Breast epithelium (tissue), 3 donors: Measurements from ENCODE around the gene TLCD1.

Experiments used
- POLR2A ChIP-seq: fragments of 450-650 bp; IDR thresholded peaks from one replicate; pipeline ENCODE4 v1.6.1; 2016; ENCODE audit warnings: antibody characterized with exemption, mild to moderate bottlenecking, moderate library complexity
- POLR2AphosphoS5 ChIP-seq, 3 donors: sonication (generic); formaldehyde crosslinking; IDR thresholded peaks; one replicate each; pipeline ENCODE4 v1.6.1; 2017; ENCODE audit warnings: antibody characterized with exemption in 3 of 3
- TF ChIP-seq, protein P1 (sequence below), 3 donors: fragments of 450-650 bp; IDR thresholded peaks; one replicate each; pipeline ENCODE4 v1.5.1; 2016 to 2017; ENCODE audit warnings: antibody characterized with exemption in 3 of 3, mild to moderate bottlenecking in 3 of 3, moderate library complexity in 3 of 3

DNA sequence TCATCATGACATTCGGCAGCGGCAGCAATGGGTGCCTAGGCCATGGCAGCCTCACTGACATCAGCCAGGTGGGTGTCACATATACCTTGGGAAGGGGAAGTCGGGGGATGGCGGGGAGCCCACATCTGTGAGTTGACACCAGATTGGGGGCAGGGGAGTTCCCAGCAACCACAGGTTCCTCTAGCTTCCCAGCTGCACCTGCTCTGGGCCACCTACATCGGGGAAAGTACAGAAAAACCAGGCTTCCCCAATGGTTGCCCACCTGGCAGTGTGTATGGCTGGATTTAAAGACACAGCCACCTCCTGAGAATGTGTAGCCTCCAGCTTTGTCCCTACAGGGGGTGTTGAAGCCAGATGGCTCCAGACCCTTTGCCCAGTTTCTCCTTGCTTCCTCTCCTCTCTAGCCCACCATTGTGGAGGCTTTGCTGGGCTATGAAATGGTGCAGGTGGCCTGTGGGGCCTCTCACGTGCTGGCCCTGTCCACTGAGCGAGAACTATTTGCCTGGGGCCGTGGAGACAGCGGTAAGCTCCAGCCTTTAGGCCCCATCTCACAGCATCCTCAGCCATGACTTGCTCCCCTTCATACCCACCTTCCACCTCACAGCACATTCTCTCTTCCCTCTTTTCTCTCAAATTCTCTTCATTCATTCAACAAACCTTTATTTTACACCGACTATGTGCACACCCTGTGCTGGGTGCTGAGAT is 12.8 kb upstream of the TLCD1 start:
- TF ChIP-seq, protein P1, sequence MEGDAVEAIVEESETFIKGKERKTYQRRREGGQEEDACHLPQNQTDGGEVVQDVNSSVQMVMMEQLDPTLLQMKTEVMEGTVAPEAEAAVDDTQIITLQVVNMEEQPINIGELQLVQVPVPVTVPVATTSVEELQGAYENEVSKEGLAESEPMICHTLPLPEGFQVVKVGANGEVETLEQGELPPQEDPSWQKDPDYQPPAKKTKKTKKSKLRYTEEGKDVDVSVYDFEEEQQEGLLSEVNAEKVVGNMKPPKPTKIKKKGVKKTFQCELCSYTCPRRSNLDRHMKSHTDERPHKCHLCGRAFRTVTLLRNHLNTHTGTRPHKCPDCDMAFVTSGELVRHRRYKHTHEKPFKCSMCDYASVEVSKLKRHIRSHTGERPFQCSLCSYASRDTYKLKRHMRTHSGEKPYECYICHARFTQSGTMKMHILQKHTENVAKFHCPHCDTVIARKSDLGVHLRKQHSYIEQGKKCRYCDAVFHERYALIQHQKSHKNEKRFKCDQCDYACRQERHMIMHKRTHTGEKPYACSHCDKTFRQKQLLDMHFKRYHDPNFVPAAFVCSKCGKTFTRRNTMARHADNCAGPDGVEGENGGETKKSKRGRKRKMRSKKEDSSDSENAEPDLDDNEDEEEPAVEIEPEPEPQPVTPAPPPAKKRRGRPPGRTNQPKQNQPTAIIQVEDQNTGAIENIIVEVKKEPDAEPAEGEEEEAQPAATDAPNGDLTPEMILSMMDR (IDR thresholded peaks at IDR 0.05): no peak
- TF ChIP-seq POLR2A (no peak), POLR2AphosphoS5 (IDR thresholded peaks at IDR 0.05) (no peak)
